Measurements from ENCODE around the gene KDF1.
"Not testable (repeated sequence)": the region's sequence is repeated elsewhere in the genome, so short reads cannot be mapped to it uniquely, and the experiment has no call there.

The KDF1 gene

DNA sequence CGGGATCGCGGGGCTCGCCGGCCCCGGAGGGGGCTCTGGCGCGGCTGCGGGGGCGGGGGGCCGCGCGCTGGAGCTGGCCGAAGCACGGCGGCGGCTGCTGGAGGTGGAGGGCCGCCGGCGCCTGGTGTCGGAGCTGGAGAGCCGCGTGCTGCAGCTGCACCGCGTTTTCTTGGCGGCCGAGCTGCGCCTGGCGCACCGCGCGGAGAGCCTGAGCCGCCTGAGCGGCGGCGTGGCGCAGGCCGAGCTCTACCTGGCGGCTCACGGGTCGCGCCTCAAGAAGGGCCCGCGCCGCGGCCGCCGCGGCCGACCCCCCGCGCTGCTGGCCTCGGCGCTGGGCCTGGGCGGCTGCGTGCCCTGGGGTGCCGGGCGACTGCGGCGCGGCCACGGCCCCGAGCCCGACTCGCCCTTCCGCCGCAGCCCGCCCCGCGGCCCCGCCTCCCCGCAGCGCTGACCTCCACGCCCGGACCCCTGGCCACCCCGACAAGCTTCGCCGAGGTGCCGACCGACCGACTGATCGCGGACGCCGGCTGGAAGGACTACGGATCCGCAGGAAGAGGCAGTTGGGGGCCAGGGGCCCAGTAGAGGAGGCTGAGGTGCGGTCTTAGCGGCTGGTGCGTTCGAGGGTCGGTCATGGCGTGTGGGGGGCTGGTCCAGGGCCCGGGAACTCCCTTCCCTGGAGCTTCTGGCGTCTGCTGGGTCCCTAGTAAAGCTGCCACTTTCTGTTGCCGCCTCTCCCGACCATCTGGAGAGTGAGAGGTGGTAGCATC, 33.9 kb upstream of the KDF1 start:
- DNase-seq (ENCODE audit: low spot score), result peak; percentile 16

DNA sequence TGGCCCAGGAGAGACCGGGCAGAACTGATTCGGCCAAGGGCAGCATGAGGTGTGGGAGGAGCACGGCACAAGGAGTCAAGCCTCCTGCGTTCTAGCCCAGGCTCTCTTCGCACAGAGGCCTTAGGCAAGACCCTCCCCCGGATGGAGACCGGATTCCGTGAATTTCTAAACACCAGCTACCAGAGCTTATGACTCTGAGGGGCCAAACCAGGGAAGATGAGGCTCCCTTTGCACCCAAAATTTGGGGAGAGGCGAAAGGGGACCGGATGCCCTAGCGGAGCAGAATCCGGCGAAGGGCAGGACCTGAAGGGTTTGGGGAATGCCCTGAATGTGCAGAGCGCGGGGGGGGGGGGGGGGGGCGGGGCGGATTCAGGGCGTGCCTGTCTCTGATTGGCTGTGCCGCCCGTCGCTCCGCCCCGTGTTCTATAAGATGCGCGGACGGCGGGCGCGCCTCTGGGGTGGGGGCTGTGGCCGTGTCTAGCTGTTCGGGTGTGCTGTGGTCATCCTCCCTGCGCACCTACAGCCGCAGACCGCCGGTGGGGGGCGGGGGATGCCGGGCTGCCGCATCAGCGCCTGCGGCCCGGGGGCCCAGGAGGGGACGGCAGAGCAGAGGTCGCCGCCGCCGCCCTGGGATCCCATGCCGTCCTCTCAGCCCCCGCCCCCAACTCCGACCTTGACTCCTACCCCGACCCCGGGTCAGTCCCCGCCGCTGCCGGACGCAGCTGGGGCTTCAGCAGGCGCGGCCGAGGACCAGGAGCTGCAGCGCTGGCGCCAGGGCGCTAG, 33.2 kb upstream of the KDF1 start, which contains the start of gene TRNP1:
TSS of gene TRNP1 (plus strand) at position 456 of the 783 bp plus-strand sequence. CDS start at position 551, 95 bp downstream.
- DNase-seq (ENCODE audit: low spot score), result peak; percentile 61

DNA sequence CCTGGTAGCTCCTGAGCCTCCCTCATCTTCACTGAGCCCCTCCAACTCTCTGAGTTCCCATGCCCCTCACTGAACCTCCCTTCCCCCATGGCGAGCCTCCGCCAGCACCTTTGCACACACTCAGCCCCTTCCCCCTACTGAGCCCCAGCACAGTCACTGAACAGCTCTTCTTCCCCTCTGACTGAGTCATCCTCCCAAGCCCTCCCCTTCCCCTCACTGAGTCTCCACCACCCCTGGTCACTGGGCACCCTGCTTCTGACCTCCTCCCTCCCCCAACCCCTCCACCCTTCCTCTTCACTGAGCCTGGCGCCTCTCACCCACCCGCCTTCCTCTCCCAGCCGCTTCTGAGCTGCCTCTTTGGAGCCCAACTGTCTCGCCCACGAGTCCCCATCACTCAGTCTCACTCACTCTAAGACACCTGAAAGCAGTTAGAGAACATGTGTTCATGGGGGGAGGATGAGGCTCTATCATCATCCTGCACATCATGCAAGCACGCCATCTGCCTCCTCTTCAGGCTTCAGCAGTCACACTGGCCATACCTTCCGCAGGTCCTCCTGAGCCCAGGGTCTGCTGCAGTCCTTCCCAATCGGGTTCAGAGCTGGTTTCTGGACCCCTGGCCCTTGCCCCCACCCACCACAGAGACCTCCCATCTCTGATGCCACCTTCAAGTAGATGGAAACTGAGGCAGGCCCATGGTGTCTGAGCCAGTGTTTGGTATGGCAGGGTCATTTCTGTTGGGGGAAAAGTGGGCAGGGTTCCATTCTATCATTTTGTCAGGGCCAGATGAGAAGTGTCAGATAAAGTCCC, 31.2 kb upstream of the KDF1 start:
- DNase-seq (ENCODE audit: low spot score), result no peak

DNA sequence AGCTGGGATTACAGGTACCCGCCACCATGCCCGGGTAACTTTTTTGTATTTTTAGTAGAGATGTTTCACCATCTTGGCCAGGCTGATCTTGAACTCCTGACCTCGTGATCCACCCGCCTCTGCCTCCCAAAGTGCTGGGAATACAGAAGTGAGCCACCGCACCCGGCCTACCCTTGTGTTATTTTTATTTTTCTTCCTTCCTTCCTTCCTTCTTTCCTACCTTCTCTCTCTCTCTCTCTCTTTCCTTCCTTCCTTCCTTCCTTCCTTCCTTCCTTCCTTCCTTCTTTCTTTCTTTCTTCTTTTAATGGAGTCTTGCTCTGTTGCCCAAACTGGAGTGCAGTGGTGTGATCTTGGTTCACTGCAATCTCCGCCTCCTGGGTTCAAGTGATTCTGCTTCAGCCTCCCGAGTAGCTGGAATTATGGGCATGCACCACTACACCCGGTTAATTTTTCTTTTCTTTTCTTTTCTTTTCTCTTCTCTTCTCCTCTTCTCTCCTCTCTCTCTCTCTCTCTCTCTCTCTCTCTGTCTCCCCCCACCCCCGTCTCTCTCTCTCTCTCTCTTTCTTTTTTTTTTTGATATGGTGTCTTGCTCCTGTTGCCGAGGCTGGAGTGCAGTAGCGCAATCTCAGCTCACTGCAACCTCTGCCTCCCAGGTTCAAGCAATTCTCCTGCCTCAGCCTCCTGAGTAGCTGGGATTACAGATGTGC, 29.3 kb upstream of the KDF1 start:
- DNase-seq (ENCODE audit: low spot score), result not testable (repeated sequence)

DNA sequence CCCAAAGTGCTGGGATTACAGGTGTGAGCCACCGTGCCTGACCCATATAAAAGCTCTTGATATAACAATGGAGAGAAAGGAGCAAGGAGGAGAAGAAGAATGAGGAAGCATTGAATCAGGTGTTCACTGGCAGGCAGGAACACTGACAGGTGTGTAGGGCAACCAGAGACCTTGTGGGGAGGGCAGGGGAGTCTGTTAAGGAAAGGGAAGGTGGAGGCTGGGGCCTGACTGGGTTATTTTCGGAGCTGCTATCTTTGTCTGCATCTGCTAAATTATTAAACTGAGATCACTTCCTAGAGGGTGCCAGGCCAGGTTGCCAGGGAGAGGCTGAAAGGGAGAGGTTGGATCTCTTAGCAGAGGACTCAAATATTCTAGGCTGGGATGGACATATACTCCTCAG, 26.4 kb upstream of the KDF1 start:
- DNase-seq (ENCODE audit: low spot score), result no peak

DNA sequence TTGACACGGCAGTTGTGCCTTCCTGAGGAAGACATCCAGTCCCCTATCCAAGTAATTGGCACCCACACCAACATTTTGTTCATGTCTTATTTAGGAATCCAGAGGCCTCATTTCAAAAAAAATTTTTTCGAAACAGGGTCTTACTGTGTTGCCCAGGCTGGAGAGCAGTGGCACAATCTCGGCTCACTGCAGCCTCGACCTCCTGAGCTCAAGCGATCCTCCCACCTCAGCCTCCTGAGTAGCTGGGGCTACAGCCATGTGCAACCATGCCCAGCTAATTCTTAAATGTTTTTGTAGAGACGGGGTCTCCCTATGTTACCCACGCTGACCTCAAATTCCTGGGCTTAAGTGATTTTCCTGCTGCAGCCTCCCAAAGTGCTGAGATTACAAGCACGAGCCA, 24.0 kb upstream of the KDF1 start:
- DNase-seq (ENCODE audit: low spot score), result no peak

DNA sequence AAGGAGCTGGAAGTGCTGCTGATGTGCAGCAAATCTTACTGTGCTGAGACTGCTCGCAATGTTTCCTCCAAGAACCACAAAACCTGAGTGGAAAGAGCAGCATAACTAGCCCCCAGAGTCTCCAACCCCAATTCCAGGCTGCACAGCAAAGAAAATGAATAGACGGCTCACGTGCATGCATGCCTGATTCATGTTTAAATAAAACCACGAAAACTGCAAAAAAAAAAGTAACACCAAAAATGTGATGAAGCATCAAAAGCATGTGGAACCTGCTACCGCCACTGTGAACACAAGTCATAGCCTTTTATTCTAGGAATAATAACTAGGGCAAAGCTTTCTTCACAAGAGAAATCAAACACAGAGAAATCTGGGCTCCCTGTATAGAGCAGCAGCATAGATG, 23.6 kb upstream of the KDF1 start:
- no peak for DNase-seq (ENCODE audit: low spot score)

DNA sequence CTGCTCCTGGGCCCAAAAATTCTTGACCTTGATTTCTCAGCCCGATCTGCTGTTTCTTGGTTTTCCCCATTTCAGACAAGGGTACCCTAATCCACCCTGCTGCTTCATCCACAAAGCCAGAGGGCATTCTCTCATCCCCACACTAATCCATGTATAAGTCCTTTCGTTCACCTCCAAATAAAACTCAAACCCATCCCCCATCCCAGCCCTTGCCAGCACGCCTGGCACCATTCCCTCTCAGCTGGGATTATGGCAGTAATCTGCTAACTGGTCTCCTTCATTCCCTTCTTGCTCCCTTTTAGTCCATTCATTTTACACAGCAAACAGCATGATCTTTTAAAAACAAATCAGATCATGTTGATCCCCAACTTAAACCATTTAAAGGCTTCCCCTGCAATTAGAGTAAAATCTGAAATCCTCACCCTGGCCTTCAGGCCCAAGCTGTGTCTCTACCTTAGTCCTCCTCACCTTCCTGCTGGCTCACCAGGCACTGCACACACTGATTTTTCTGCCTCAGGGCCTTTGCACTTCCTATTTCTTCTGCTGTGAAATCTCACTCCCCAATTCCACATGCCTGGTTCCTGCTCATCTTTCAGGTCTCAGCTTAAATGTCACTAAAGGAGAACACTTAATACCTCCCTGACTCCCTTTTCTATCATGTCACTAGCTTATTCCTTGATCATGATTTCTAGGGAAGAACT, 21.0 kb upstream of the KDF1 start:
- DNase-seq (ENCODE audit: low spot score), result no peak

DNA sequence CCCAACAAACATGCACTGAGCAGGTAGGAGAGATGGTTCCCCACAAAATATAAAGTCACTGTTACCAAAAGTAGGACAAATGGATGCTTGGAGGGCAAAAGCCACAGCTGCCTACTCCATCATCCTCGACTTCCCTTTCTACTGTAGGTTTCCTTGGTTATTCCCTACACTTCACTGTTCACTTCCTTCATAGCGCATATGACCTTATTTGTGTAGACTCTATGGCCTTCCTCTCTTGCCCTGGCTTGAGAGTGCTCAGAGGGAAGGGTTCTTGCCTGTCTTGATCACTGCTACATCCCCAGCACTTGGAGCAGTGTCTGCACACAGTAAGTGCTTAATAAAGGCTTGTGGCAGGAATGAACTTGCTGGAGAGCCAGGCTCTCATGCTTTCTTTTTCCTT, 18.6 kb upstream of the KDF1 start:
- DNase-seq (ENCODE audit: low spot score), result no peak

DNA sequence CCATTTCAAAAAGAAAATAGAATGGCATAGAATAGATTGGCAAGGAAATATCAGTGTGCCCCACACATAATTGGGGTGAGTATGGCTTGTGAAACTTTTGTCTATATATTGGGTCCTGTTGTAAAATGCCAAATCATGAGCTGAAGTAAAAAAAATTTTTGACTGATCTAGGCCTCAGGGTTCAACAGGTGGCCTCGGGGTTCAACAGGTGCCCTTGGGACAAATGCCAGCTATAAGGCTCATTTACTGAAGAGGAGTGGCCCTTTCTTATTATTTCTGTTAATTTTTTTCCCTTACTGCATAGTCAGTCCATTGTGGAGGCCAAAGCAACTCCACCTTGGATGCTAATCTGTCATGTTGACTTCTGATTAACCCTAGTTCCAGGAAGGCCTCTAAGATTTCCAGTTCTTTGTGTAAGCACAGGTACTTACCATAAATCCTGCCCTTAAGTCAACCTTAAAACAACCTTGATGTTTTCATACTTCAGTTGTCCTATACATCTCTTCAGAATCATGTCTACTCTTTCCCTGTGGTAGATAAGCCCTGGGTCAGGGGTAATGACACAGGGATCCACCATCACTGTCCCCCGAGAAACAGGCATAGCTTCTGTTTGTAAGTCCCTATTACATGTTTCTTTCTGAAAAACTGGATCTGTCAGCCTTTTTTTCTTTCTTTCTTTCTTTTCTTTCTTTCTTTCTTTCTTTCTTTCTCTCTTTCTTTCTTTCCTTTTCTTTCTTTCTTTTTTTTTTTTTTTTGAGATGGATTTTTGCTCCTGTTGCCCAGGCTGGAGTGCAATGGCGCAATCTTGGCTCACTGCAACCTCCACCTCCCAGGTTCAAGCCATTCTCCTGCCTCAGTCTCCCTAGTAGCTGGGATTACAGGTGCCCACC, 16.6 kb upstream of the KDF1 start:
- no peak for DNase-seq (ENCODE audit: low spot score)

DNA sequence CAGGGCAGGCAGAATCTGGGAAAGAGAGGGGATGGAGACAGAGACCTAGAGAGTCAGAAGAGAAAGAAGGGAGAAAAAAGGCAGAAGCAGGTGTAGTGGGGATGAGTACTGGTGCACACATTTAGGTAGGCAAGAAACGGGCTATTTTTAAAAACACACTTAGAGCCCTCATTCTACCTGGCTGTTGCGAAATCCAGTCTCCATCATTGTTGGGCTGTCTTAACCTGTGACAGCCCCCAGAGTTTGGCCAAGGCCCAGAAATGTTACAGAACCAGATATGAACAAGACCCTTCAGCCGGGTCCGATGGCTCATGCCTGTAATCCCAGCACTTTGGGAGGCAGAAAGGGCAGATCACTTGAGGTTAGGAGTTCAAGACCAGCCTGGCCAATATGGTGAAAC, 12.6 kb upstream of the KDF1 start:
- DNase-seq (ENCODE audit: low spot score), result no peak

DNA sequence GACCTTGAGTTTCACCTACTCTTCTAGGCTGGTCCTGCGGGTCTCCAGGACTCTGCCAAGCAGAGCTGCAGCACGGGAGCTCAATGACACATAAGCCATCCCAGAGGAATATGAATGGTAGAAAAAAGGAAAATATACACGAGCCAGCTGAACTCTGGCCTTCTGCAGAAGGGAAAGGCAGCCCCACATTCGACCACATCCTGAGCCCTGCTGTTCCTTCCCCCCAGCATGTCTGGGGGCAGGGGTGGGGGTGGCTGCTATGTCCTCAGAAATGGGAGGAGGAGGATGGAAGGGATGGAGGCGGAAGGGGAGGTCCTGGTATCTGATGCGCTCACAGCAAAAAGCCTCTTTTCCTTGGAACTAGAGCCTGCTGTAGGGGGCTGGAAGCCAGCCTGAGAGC, 12.1 kb upstream of the KDF1 start:
- no peak for DNase-seq (ENCODE audit: low spot score)

DNA sequence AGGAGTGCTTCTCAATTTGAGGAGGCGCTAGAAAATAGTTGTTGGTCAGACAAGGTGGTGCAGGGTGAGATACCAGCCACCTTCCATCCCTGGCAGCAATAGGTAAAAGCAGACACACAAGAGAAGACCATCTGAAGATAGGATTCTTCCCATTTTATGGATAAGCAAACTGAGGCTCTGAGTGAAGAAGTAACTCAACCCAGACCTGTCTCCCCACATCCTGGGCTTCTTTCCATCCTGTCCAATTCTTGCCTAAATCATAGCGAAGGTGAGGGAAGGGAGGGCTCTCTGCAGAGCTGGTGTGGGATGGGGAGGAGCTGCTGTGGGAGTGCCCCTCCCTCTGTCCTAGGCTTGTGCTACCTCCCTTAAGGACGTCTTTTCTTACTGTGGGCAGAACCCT, 11.3 kb upstream of the KDF1 start:
- no peak for DNase-seq (ENCODE audit: low spot score)

DNA sequence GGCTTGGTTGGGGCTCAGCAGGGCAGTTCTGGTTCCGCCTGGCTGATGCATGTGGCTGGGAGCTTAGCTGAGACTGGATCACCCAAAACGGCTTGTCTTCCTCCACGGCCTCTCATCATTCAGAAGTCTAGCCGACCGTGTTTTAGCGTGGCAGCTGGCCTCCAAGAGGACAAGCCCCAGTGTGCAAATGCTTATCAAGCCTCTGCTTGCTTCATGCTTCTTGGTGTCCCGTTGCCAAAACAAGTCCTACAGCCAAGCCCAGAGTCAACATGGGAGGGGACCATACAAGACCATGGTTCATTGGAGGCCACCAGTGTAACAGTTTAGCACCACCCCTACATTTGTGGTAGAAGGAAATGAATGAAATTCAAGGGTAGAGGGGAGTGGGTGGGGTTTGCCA, 10.5 kb upstream of the KDF1 start:
- no peak for DNase-seq (ENCODE audit: low spot score)

DNA sequence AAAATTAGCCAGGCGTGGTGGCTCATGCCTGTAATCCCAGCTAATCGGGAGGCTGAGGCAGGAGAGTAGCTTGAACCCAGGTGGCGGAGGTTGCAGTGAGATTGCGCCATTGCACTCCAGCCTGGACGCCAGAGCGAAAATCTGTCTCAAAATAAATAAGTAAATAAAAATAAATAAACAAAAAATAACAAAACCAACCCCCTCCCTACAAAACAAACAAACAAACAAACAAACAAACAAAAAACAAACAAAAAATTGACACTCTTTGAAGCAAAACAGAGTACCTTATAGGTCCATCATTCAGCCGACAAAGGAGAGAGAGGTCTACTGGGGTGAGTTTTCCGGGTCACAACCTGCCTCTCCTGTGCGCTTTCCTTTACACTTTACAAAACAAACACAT, 5.4 kb upstream of the KDF1 start:
- DNase-seq (ENCODE audit: low spot score), result no peak

DNA sequence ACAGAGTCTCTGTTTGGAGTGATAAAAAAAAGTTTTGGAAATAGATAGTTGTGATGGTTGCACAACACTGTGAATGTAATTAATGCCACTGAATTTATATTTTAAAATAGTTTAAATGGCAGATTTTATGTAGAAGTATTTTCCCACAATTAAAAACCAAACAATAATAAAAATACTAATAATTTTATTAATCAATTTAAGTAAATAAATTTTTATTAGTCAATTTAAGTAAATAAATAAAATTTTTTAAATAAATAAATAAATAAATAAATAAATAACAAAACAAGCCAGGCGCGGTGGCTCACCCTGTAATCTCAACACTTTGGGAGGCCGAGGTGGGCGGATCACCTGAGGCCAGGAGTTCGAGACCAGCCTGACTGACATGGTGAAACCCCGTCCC, 4.9 kb upstream of the KDF1 start:
- DNase-seq (ENCODE audit: low spot score), result no peak

DNA sequence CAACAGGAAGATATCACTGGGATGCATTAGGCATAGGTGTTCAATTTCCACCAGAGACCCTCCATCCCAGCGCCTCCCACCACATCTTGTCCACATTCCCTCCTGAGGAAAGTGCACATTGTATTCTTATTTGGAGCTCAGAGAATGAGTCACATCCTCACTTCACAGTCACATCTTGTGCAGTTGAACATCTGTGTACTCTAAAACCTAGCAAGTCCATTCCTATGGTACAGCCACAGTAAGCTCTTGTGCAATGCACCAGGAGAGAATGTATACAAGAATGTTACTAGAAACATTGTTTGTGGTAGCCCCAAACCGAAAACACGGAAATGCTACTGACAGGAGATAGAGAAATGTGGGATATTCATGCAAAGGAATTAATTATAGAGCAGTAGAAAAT, 1.6 kb upstream of the KDF1 start:
- no peak for DNase-seq (ENCODE audit: low spot score)

DNA sequence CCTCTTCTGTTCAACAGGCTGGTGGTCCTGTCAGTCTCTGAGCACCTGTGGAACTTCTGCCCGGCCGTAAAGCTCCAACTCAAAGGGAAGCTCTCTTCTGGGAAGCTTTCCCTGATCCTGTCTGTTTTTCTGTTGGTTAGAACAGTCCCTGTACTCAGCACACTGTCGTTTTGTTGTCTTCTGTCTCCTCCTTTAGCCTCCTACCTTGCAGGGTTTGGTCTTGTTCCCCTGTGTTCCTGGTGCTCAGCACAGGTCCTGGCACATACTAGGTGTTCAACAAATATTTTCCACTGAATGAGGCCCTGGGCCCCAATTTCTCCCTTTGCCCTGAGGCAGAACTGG, 328 bp upstream of the KDF1 start:
- no peak for DNase-seq (ENCODE audit: low spot score)

DNA sequence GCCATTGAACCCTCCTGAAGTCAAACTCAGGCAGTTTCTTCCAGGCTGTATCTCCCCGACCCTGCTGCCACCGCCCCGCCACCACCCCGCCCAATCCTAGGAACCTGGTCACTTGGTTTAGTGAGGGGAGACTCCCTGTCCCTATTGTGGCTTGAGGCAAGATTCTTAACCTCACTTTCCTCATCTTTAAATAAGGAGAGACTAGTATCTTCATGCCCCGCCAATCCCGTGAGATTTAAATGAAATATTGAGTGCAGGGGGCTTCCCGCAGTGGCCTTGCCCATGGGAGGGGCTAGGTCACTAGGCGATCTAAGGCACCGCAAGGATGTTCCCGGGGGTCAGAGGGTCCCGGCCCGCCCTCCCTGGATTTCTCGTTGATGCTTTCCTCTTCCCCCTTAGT, 998 bp downstream of the KDF1 start:
- DNase-seq (ENCODE audit: low spot score), result no peak

DNA sequence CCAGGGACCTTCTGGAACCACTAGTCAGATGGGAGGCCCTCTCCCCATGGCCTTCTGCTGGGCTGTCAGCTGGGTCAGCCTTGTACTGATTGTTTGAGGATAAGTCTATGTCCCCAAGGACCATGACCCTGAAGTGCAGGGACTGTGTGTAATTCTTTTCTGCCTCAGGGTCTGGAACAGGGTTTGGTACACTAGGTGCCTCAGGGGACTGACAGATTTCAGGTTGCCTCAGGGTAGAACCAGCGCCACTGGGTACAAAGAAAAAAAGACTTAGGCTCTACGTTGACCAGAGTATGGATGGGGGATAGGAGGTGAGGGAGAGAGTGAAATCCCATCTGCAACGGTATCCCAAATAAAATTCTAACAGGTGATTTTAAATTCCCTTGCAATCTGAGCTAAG, 3.0 kb downstream of the KDF1 start:
- no peak for DNase-seq (ENCODE audit: low spot score)

DNA sequence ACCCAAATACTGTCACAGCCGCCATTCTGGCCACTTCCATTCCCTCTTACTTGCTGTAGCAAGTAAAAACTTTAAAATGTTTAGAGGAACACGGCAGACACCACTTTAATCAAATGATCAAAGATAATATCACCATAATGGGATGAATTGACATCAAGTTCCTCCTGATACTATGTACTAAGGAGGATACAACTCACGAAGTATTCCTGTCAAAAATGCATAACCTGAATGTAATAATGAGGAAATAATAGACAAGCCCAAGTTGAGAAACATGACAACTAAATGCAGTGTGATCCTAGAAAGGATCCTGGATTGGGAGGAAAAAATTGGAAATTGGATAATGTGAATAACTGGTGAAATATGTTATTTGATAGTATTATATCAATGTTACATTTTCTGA, 3.9 kb downstream of the KDF1 start:
- no peak for DNase-seq (ENCODE audit: low spot score)

Data from CD4-positive, alpha-beta T cell treated with Interleukin-15 for 4 hours (primary cell).